Activated CD8-positive, alpha-beta memory T cell treated with anti-CD3 and anti-CD28 coated beads for 24 hours (primary cell): Measurements from ENCODE around the gene PSG1.
"Not testable (repeated sequence)": the region's sequence is repeated elsewhere in the genome, so short reads cannot be mapped to it uniquely, and the experiment has no call there.

Source experiments
- DNase-seq: peaks from one replicate; pipeline ENCODE4 v3.0.0-alpha.2; 2020

PSG1 gene

GRCh38 chr19:42879613-42880012, at the start of gene PSG1:
PSG1 (minus strand) TSS chr19:42879713; CDS start chr19:42879581, 132 bp downstream.
- DNase-seq, result no peak

- no peak for DNase-seq
Observed at GRCh38 chr19:42928896-42929295, 49.4 kb upstream of the PSG1 start.

DNA sequence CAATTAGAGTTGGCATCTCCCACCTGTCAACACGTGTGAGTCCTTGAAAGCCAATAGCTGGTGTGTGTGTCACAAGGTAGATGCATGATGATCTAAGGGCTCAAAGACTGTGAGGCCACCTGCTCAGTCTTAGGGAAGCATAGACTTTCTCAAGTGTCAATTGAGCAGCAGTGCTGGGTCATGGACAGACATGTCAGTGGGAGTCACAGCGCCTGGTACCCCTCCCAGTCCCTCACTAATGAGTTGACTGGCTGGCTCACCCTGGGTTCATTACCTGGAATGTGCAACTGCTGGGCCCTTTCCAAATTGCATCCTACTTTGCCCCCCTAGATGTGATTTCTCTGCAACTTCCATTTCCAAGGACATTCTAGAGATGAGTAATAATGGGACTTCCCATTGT, 47.3 kb upstream of the PSG1 start:
- DNase-seq, result no peak

DNA sequence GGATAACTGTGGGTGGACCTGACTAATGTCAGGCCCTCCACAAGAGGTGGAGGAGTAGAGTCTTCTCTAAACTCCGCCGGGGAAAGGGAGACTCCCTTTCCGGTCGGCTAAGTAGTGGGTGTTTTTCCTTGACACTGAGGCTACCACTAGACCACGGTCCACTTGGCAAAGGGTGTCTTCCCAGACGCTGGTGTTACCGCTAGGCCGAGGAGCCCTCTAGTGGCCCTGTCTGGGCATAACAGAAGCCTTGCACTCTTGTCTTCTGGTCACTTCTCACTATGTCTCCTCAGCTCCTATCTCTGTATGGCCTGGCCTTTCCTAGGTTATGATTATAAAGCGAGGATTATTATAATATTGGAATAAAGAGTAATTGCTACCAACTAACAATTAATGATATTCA, 43.6 kb upstream of the PSG1 start:
- DNase-seq, result not testable (repeated sequence)

GRCh38 chr19:42920971-42921370, 41.5 kb upstream of the PSG1 start:
- DNase-seq, result not testable (repeated sequence)

GRCh38 chr19:42919757-42920079, 40.2 kb upstream of the PSG1 start:
- DNase-seq, result no peak

DNA sequence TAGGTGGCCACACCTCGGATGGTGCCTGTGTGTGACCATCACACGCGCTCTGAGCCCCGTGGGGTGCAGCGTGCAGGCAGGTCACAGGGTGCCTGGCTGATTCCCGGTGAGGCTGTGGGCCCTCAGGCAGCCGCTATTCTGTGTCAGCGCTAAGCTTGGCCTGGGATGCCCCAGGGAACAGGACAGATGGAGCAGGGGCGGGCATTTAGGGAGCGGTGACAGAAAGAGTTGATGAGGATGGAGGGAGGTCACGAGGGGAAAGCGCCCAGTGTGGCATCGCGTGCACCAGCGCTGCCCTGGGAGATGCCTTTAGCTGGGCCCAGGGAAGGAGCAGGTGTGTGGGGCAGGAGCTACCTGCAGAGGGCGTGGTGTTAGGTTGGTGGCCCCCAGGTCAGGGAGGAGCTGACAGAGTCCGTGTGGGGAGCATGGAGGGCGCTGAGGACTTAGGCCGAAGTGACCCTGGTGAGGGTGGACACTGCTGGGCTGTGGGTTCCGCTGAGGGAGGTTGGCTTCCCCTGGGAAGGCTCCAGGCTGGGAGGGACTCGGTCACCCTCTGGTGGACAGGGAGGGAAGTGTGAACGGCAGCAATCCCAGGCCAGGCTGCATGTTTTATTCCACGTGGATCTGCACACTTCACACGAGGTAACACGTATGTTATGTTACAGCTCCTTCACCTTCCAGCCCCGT, 39.7 kb upstream of the PSG1 start:
- DNase-seq, result not testable (repeated sequence)

- not testable (repeated sequence) for DNase-seq
Observed at GRCh38 chr19:42918377-42919069, 39.0 kb upstream of the PSG1 start.

GRCh38 chr19:42917634-42918033, 38.1 kb upstream of the PSG1 start, which contains the start of gene PSG6:
PSG6 (minus strand) TSS chr19:42917894; CDS start chr19:42917792, 102 bp downstream.
- not testable (repeated sequence) for DNase-seq

GRCh38 chr19:42916931-42917330, 37.4 kb upstream of the PSG1 start:
- DNase-seq, result not testable (repeated sequence)

DNA sequence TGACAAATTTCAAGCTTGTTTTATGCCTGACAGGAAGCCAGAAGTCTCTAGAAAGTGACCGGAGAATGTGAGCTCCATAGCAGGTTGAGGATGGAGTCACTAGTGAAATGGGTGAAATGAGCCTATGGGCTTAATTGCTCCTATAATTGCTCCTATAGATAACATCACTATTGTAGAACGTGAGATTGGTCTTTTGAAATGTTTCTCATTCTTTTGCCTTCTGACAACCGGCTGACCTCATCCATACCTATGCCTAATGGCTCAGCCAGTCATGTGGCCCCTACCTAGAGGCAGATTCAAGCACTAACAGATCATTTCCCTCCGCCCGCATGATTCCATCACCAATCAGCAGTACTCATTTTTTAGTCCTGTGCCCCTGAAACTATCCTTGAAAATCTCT, 34.0 kb upstream of the PSG1 start:
- DNase-seq, result not testable (repeated sequence)

GRCh38 chr19:42912941-42913340, 33.4 kb upstream of the PSG1 start:
- DNase-seq, result not testable (repeated sequence)

GRCh38 chr19:42911731-42912130, 32.2 kb upstream of the PSG1 start:
- not testable (repeated sequence) for DNase-seq

- DNase-seq, result not testable (repeated sequence)
Observed at GRCh38 chr19:42906162-42906561, 26.6 kb upstream of the PSG1 start.

GRCh38 chr19:42900561-42900960, 21.0 kb upstream of the PSG1 start:
- not testable (repeated sequence) for DNase-seq

GRCh38 chr19:42899674-42900073, 20.2 kb upstream of the PSG1 start:
- DNase-seq, result not testable (repeated sequence)

- not testable (repeated sequence) for DNase-seq
Observed at GRCh38 chr19:42899110-42899509, 19.6 kb upstream of the PSG1 start.

GRCh38 chr19:42898656-42899055, 19.1 kb upstream of the PSG1 start:
- DNase-seq, result not testable (repeated sequence)

DNA sequence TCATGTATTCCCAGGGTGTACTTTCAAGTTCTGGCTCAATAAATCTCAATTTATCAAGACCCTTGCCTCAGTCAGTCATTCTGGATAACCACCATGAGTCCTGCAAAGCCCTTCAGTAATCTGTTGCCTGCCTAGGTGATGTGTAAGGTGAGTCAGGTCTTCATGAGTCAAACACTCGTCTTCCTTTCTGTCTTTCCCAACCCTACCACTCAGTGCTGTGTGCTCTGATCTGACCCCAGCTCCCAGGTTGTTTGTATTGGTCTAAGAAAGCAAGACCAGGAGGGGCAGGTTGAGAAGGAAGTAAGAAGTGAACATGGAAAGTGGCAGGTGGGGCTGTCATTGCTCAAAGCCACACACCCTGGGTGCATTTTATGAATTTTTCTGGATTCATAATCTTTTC, 18.2 kb upstream of the PSG1 start:
- not testable (repeated sequence) for DNase-seq

- not testable (repeated sequence) for DNase-seq
Observed at GRCh38 chr19:42890446-42890845, 10.9 kb upstream of the PSG1 start.

- DNase-seq, result not testable (repeated sequence)
Observed at GRCh38 chr19:42887876-42888445, 8.4 kb upstream of the PSG1 start.

- DNase-seq, result not testable (repeated sequence)
Observed at GRCh38 chr19:42882730-42883129, 3.2 kb upstream of the PSG1 start.

- not testable (repeated sequence) for DNase-seq
Observed at GRCh38 chr19:42882010-42882409, 2.5 kb upstream of the PSG1 start.

DNA sequence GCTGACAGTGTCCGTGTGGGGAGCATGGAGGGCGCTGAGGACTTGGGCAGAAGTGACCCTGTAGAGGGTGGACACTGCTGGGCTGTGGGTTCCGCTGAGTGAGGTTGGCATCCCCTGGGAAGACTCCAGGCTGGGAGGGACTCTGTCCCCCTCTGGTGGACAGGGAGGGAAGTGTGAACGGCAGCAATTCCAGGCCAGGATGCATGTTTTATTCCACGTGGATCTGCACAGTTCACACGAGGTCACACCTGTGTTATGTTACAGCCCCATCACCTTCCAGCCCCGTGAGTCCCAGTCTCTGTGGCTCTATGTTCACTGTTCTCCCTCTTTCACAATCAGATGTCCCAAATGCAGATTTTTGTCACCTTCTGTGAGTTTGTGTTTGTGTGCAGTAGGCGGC, 1.8 kb upstream of the PSG1 start:
- not testable (repeated sequence) for DNase-seq
